Liver (tissue), 3 donors: ENCODE measurements around the gene DCPS.

ENCODE experiments used
- CTCF ChIP-seq: fragments of 150-350 bp; IDR thresholded peaks from 2 replicates; pipeline ENCODE4 v1.5.1; 2017; ENCODE audit warnings: improper control_type of control experiment, low read depth, low read length; ENCODE audit not compliant: missing input control
- RAD21 ChIP-seq, 2 donors: IDR thresholded peaks; 2 replicates each; pipeline ENCODE4 v1.6.1; 2016; ENCODE audit warnings: antibody characterized with exemption in 2 of 2, mild to moderate bottlenecking in 2 of 2
- RXRA ChIP-seq, 2 donors: IDR thresholded peaks; 2 replicates each; pipeline ENCODE4 v1.6.1; 2017 to 2018; ENCODE audit warnings: antibody characterized with exemption in 2 of 2, mild to moderate bottlenecking in 1 of 2
- SP1 ChIP-seq: IDR thresholded peaks from 2 replicates; pipeline ENCODE4 v1.6.1; 2018; ENCODE audit warnings: antibody characterized with exemption, mild to moderate bottlenecking
- TF ChIP-seq, protein P1 (sequence below): IDR thresholded peaks from 2 replicates; pipeline ENCODE4 v1.6.1; 2016; ENCODE audit warnings: antibody characterized with exemption
- donor health status: healthy.
- donor health status: healthy.

- TF ChIP-seq CTCF (no peak), SP1 (no peak), RAD21 (IDR thresholded peaks at IDR 0.05) (no peak), RXRA (IDR thresholded peaks at IDR 0.05) (no peak)
- TF ChIP-seq, protein P1, sequence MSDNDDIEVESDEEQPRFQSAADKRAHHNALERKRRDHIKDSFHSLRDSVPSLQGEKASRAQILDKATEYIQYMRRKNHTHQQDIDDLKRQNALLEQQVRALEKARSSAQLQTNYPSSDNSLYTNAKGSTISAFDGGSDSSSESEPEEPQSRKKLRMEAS = no peak
Measured at GRCh38 chr11:126310992-126311310, 7.1 kb downstream of the DCPS start.
